WERI-Rb-1 (cell line): ENCODE measurements around the gene PARP14.

Experiments used
- DNase-seq: peaks from one replicate; pipeline ENCODE4 v3.0.0-alpha.2; 2020
- H3K27ac ChIP-seq: fragments of 250-450 bp; sonication (Bioruptor Pico); 2 replicates; pipeline ENCODE4 v1.5.1; 2020; ENCODE audit warnings: mild to moderate bottlenecking, moderate library complexity
- H3K27me3 ChIP-seq: fragments of 250-450 bp; sonication (Bioruptor Pico); 2 replicates; pipeline ENCODE4 v1.5.1; 2021; ENCODE audit warnings: mild to moderate bottlenecking, low read depth, moderate library complexity; ENCODE audit not compliant: insufficient read depth, severe bottlenecking
- H3K36me3 ChIP-seq: fragments of 250-450 bp; sonication (Bioruptor Pico); 2 replicates; pipeline ENCODE4 v1.5.1; 2020; ENCODE audit warnings: mild to moderate bottlenecking, moderate library complexity
- H3K4me3 ChIP-seq: 2 replicates; pipeline ENCODE4 v1.5.1; 2011; ENCODE audit warnings: low read depth, mild to moderate bottlenecking, control low read depth, low read length
- H3K9me3 ChIP-seq: fragments of 250-450 bp; sonication (Bioruptor Pico); 2 replicates; pipeline ENCODE4 v1.5.1; 2021; ENCODE audit warnings: mild to moderate bottlenecking, moderate library complexity; ENCODE audit not compliant: severe bottlenecking
- TF ChIP-seq, protein P1 (sequence below): IDR thresholded peaks from 2 replicates; pipeline ENCODE4 v1.5.1; 2011; ENCODE audit warnings: low read depth, mild to moderate bottlenecking, control low read depth, inconsistent platforms, low read length

PARP14 gene

DNA sequence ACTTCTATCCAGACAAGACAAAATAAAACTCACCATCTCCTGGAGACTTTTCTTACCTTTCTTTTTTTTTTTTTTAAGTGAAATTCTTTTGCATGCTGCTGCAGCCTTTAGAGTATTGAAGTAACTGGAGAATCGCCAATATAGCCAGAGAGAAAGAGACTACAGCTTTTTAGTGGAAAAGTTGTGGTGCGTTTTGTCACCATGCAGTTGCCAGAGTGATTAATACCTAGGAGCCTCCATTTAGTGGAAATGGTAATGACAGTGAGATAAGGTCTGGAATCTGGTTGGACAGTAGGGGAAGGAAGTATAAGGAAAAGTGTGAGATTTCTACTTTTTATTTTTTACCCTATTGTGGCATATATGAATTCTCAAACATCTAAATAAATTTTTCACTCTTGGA lies 18.1 kb upstream of the PARP14 start:
- Histone ChIP-seq H3K4me3 (no peak overlapping the region), H3K9me3 (no peaks in the 10 kb centered on the region), H3K27ac (no peak overlapping the region), H3K36me3 (no peaks in the 10 kb centered on the region), H3K27me3 (no peaks in the 10 kb centered on the region)
- DNase-seq: no peak
- TF ChIP-seq, protein P1, sequence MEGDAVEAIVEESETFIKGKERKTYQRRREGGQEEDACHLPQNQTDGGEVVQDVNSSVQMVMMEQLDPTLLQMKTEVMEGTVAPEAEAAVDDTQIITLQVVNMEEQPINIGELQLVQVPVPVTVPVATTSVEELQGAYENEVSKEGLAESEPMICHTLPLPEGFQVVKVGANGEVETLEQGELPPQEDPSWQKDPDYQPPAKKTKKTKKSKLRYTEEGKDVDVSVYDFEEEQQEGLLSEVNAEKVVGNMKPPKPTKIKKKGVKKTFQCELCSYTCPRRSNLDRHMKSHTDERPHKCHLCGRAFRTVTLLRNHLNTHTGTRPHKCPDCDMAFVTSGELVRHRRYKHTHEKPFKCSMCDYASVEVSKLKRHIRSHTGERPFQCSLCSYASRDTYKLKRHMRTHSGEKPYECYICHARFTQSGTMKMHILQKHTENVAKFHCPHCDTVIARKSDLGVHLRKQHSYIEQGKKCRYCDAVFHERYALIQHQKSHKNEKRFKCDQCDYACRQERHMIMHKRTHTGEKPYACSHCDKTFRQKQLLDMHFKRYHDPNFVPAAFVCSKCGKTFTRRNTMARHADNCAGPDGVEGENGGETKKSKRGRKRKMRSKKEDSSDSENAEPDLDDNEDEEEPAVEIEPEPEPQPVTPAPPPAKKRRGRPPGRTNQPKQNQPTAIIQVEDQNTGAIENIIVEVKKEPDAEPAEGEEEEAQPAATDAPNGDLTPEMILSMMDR: no peak

DNA sequence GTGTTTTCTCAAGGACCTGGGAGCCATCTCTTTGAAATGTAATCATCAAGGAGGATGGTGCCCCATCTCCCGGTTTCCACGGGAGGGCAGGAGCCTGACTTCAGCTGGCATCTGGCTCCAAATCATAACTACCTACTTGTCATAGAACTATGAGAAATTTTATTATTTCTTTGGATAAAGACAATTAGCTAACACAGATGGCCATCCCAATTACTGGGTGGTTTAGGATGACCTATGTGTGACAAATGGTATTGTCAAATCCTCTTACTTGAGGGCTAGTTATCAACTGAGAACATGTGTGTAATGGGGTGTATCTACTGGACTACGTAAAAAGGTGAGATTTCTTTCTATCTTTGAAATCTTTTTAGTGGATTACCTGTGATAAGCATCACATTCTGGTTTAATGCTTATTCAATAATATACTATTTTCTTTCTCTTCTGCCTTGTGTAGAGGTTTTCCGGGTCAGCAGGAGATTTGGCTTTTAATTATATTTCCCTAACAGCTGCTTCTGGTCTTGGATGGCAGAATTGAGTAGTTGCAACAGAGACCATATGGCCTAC lies 15.3 kb upstream of the PARP14 start:
- TF ChIP-seq, protein P1: no peak
- Histone ChIP-seq H3K27me3 (no peaks in the 10 kb centered on the region), H3K36me3 (no peaks in the 10 kb centered on the region), H3K27ac (peak overlapping the region; percentile 26), H3K4me3 (no peak overlapping the region; the same call in 1 of the 2 replicates), H3K9me3 (no peaks in the 10 kb centered on the region)
- DNase-seq: peak; percentile 20

DNA sequence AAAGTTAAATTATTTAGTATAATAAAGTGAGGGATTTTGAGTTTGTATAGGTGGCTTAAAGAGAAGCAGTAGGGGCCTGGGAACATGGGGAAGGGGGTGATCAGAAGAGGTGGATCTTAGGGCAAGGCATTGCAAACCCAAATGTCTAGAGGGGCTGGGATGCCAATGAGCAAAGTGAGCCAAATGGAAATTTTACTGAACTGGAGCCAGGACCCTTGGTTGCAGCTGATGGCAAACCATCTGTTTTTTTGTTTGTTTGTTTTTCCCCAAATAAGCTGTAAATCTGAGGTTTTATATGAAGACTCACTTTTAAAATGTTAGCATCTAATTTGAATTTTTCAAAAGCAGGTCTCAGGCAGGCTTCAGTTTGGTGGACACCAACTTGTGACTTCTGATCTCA lies 14.8 kb upstream of the PARP14 start:
- Histone ChIP-seq H3K36me3 (no peaks in the 10 kb centered on the region), H3K27ac (peak overlapping the region; percentile 26), H3K4me3 (no peak overlapping the region), H3K27me3 (no peaks in the 10 kb centered on the region), H3K9me3 (no peaks in the 10 kb centered on the region)
- TF ChIP-seq, protein P1: no peak
- no peak for DNase-seq

DNA sequence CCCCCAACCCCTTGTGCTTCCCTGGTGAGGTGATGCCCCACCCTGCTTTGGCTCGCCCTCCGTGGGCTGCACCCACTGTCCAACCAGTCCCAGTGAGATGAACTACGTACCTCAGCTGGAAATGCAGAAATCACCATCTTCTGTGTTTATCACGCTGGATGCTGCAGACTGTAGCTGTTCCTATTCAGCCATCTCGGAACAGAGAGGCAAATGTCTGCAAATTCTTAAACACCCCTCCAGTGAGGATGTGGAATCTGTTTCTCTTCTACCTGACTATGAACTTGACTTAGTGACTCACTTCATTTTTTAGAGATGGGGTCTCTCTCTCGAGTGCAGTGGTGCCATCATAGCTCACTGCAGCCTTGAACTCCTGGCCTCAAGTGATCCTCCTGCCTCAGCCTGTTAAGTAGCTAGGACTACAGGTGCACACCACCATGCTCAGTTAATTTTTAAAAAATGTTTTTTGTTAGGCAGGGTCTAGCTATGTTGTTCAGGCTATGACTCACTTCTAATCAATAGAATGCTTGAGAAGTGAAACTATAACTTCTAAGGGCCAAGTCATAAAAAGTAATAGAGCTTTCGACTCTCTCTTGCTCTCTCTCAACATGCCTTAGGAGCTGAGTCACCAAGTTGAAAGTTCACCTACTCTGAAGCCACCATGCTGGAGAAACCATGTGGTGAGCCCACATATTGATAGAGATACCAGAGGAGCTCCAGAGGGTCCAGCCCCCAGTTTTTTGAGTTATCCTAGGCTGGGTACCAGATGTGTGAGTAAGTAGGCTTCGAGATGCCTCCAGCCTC lies 11.5 kb upstream of the PARP14 start:
- Histone ChIP-seq H3K27ac (no peak overlapping the region), H3K4me3 (no peak overlapping the region), H3K9me3 (no peaks in the 10 kb centered on the region), H3K27me3 (no peaks in the 10 kb centered on the region), H3K36me3 (no peaks in the 10 kb centered on the region)
- no peak for DNase-seq
- TF ChIP-seq, protein P1: no peak

DNA sequence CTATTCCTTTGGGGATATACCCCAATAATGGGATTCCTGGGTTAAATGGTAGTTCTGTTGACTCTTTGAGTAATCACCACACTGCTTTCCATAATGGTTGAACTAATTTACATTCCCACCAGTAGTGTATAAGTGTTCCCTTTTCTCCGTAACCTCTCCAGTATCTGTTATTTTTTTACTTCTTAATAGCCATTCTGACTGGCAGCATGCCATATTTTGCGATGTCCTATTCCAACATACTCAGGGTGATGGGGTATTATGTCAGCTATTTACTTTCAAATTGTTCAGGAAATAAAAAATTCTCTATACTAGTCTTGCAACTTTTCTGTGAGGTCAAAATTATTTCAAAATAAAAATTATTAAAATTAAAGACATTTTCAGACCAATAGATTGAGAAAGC lies 9.1 kb upstream of the PARP14 start:
- Histone ChIP-seq H3K4me3 (no peak overlapping the region), H3K9me3 (no peaks in the 10 kb centered on the region), H3K27me3 (no peaks in the 10 kb centered on the region), H3K36me3 (no peaks in the 10 kb centered on the region), H3K27ac (no peak overlapping the region)
- TF ChIP-seq, protein P1: no peak
- DNase-seq: no peak
